GM19438 (cell line): Measurements from ENCODE around the gene GMDS.

Experiments
- ATAC-seq: cut with Tn5 transposase; IDR thresholded peaks from one replicate; pipeline ENCODE4 v1.9.1; 2021; ENCODE audit warnings: low read depth; ENCODE audit not compliant: unreplicated experiment

The GMDS gene

GRCh38 chr6:1873781-1874180 is 371.6 kb downstream of the GMDS start:
- no peak for ATAC-seq

- ATAC-seq = no peak
Measured at GRCh38 chr6:1872649-1873131, 372.7 kb downstream of the GMDS start.

DNA sequence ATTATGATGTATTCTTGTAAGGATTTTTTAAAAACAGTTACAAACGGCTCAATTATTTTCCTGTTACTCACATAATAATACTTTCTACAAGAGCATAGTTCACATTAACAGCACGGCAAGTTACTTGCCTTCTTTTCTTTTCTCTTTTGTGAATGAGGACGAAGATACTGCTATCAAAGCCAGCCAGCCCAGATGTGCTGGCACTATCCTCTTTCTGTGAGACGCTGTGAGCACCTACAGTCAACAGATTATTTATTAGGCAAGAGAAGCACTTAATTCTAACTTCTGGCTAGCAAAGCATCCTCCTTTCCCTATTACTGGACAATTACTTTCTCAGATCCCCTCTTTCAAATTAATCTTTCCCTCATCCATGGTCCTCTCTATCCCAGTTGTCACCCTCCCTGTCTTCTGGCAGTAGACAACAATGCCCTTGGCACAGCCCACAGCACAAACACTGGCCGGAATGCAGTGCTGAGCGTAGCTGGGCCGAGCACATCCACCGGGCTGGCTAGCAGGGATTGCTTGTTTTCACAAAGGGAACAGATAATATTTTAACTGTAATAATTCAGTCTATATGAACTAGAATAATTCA is 373.6 kb downstream of the GMDS start:
- ATAC-seq = no peak

DNA sequence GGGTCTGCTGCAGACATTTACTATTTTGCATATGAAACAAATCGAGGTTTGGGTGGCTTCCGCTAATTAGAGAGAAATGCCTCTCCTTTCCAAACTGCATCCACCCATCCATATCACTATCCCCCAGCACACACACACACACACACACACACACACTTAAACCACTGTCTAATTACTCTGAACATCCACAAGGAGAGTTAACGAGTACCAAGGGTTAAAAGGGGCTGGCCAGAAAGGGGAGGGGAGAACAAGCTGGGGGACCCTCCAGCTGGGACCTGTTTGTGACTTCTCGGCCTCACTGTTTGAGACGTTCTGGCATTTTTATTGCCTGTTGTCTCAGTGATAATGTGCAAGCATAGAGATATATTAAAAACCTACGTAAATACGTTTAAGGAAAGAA is 374.5 kb downstream of the GMDS start:
- no peak for ATAC-seq

GRCh38 chr6:1870251-1870650 is 375.2 kb downstream of the GMDS start:
- no peak for ATAC-seq

- no peak for ATAC-seq
Measured at GRCh38 chr6:1869769-1870168, 375.6 kb downstream of the GMDS start.

- ATAC-seq = no peak
Measured at GRCh38 chr6:1869308-1869707, 376.1 kb downstream of the GMDS start.

GRCh38 chr6:1868561-1869261 is 376.7 kb downstream of the GMDS start:
- ATAC-seq = no peak

GRCh38 chr6:1867197-1867596 is 378.2 kb downstream of the GMDS start:
- no peak for ATAC-seq

- ATAC-seq = no peak
Measured at GRCh38 chr6:1865585-1865984, 379.8 kb downstream of the GMDS start.

- no peak for ATAC-seq
Measured at GRCh38 chr6:1864496-1864895, 380.9 kb downstream of the GMDS start.

GRCh38 chr6:1862411-1862810 is 383.0 kb downstream of the GMDS start:
- no peak for ATAC-seq

DNA sequence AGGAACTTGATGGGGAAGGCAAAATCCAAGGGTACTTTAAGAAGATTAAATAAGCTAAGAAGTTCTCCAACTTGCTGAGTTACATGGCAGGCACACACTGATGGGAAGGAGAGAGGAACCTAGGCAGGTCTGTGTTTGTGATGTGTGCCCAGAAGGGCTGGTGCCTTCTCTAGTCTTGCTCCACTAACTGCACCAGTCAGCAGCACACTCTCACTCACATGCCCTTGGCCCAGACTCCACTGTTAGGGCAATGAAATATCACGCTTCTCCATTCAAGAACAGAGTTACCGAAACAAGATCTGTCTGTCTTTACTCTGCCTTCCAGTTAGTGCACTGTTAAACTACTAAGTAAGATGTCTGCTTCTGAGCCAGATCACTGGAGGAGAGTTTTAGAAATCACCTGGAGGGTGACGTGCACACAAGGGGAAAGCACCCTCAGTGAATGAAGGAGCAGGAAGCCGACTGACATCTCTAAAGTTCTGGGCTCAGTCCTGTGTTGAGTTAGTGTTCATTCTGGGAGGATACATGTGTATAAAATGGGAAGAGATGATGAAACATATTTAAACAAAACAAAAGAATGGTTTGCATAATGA is 384.6 kb downstream of the GMDS start:
- no peak for ATAC-seq

- ATAC-seq = no peak
Measured at GRCh38 chr6:1858859-1859258, 386.5 kb downstream of the GMDS start.

- no peak for ATAC-seq
Measured at GRCh38 chr6:1858196-1858595, 387.2 kb downstream of the GMDS start.

- peak; percentile 80 for ATAC-seq
Measured at GRCh38 chr6:1856381-1856780, 389.0 kb downstream of the GMDS start.

DNA sequence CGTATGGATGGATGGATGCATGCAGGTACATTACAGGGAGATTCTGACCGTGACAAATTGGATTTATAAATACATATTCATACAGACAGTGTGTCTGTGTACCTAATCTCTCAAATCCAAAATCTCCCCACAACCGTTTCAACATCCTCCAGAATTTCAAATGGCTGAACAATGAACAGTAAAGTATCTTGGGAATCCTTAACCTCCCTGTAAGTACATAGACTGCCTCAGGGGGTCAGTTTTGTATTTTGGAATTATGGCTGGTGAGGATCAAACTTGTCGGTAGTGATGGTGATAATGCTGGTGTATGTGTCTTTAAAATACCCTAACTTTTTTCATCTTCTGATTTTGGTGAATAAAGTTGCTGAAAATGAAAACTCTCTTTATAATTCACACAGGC is 389.5 kb downstream of the GMDS start:
- peak; percentile 16 for ATAC-seq

DNA sequence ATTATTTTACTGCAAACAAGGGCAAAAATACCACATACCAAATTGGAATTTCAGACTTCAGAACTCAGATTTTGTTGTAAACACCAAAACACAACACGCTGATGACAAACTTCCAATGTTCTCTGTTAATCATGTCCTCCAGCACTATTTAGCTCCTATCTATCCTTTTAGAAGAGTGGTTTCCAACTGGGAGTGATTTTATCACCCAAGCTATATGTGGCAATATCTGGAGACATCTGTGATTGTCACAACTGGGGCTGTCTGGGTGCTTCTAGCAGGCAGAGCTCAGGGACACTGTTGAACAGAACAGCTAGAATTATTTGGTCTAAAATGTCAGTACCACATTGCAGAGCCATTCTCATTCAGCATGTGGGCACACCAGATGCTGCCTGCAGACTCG is 391.1 kb downstream of the GMDS start:
- ATAC-seq = no peak

- no peak for ATAC-seq
Measured at GRCh38 chr6:1853761-1854160, 391.6 kb downstream of the GMDS start.

DNA sequence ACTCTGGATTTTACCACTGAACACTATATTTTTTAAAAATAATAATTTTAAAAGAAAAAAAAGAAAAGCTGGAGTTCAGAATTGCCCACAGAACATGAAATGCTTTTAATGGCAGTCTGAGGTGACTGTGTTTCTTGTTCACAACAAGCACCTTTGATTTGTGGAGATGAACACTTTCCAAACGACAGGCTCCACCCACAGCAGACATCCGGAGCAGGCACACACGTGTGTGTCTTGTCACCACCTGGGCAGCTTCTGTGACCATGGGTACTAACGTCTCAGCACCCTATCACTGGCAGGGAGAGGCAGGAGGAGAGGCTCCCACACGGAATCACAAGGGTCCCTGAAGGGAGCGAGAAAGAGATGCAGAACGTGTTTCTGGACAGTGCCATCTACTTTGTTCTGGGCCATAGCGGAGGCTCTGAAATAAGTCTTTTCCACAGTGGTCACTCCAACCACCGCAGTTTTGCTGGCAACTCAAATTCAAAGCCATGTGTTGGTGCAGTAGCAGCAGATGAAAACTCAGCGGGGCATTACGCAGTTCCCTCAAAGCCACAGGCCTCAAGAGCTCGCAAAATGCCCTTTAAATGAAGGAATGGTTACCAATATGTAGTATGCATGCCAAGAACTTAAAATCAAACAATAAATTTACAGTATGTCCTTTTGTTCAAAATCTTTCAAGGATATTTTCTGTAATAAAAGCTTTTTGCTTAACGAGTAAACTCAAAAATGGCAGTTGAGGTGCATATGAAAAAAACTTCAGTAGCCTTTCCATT is 393.5 kb downstream of the GMDS start:
- no peak for ATAC-seq

DNA sequence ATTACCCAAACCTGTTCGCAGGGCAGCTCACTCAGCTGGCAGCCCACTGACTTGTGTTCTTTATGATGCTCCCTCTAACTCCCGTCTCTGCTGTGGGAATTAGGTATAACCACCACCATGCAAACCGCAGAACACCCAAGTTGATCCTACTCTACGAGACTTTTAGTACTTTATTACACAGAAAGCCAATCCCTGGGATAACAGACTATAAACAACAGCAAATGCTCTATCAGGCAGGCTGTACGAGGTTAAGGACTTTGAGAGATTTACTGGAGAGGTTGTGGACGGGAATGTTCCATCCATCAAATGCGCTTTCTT is 394.6 kb downstream of the GMDS start:
- no peak for ATAC-seq
